Jurkat, Clone E6-1 (cell line): ENCODE data around the gene RNF144B.
"Not testable (repeated sequence)": the region's sequence is repeated elsewhere in the genome, so short reads cannot be mapped to it uniquely, and the experiment has no call there.

Experiments
- DNase-seq: peaks from one replicate; pipeline ENCODE4 v3.0.0-alpha.2; 2011; ENCODE audit warnings: low read depth, low spot score
- H3K4me3 ChIP-seq: 2 replicates; pipeline ENCODE4 v1.5.1; 2011; ENCODE audit warnings: mild to moderate bottlenecking, low read length, control low read depth, moderate library complexity

RNF144B gene

GRCh38 chr6:18400831-18401446 is 13.8 kb downstream of the RNF144B start:
- no peak overlapping the region for H3K4me3 ChIP-seq
- no peak for DNase-seq

- not testable (repeated sequence) for DNase-seq, H3K4me3 ChIP-seq
These were observed 17.8 kb downstream of the RNF144B start for GRCh38 chr6:18404965-18405364.

DNA sequence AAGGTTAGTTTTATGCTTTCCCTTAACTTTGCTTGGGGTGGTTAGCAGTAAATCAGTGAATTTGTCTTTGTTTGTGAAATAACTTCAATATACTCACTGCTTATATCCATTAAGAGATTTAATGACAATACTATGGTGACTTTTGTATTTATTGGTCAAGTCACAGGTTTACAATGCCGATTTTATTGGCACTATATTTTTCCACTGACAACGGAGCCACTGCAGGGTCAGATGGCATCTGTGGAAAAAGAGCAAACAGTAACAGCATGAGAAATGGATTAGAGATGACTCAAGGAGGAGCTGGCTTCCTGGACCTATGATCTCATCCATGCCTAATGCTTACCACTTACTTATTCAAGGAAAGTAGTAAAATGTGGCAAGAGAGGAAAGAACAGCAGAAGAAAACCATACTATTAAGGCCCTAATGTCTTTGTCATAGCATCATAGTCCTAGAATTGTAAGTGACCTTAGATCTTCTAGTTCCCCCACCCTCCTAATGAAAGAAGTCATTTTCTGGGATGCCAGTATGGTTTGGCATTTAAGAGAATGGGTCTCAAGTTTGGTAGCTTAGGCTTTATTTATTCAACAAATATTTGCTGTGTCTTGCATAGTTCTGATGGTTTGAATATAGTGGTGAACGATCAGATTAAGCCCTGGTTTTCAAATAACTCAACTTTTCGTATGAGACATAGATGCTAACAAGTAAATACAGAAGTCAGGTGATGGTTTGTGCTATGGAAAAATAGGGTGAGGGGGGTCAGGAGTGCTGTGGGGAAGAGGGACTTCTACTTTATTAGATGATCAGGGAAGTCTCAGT is 18.5 kb downstream of the RNF144B start:
- no peak overlapping the region for H3K4me3 ChIP-seq
- DNase-seq = no peak

DNA sequence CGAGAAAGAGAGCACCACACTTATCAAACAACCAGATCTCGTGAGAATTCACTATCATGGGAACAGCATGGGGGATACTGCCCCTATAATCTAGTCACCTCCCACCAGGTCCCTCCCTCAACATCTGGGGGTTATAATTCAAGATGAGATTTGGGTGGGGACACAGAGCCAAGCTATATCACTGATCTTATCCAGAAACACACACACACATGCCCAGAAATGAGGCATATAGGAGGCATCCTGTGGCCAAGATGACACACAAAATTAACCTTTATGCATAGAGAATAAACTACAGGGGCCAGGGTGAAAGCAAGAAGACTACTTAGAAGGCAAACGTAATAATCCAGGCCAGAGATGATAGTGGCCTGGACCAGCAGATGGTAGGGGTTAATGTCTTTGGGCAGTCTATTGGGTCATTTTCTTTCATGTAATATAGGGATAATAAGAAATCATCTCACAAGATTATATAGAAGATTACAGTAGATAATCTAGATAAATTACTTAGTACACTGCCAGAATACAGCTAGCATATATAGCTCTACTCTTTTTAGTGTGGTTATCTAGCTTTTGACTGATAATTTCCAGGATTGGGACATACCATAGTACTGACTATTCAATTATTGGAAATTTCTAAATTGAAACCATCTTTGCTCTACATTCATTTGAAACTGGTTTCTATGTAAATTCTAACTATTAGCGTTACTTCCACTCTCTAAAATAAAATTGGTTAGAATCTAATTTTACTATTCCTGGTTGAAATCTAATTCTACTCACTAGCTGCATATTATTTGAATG is 20.0 kb downstream of the RNF144B start:
- DNase-seq = no peak
- no peak overlapping the region for H3K4me3 ChIP-seq

DNA sequence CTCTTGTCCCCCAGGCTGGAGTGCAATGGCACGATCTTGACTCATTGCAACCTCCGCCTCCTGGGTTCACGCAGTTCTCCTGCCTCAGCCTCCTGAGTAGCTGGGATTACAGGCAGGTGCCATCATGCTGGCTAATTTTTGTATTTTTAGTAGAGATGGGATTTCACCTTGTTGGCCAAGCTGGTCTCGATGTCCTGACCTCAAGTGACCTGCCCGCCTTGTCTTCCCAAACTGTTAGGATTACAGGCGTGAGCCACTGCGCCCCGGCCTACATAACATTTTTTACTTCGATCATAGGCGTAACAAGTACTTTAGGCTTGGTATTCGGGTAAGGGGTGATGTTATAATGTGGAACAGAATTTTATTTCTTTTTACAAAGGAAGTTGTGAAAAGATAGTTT is 22.5 kb downstream of the RNF144B start:
- DNase-seq, H3K4me3 ChIP-seq: not testable (repeated sequence)

GRCh38 chr6:18410412-18410811 is 23.3 kb downstream of the RNF144B start:
- H3K4me3 ChIP-seq = no peak overlapping the region

DNA sequence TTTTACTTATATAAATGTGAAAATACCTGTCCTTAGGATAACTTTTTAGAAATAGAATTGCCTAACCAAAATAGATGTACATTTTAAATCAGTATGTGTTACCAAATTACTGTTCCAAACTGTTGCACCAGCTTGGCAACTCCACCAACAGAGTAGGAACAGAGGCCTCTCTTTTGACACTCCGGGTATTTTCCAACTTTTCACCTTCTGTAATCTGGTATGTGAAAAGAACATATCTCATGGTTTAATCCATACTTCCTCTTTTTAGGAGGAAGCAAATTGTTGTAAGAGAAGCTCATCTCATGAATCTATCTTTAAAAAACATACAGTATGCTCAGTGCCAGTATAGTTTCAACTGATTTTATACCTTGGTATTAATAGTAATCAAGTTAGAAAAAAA is 24.9 kb downstream of the RNF144B start:
- no peak for DNase-seq
- no peak overlapping the region for H3K4me3 ChIP-seq

More at GRCh38 chr6:18410412-18410811, 23.3 kb downstream of the RNF144B start:
- DNase-seq = no peak

DNA sequence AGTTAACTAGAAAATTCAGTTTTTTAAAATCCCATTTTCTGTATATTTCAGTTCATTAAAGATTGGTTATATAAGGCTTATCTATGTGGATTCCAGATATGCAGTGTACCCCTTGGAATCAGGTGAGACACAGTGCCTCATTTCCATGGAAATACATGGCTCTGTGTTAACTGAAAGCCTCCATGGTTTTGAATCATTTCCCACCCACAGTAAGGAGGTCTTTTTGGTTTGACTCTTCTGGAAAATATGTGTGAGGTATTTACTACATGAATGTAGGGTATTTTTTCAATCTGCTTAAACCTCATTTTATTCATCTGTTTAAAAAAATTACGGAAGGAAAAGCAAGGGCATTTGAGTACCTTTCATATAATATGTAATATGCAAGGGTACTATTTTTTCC is 25.5 kb downstream of the RNF144B start:
- no peak for DNase-seq
- no peak overlapping the region for H3K4me3 ChIP-seq

DNA sequence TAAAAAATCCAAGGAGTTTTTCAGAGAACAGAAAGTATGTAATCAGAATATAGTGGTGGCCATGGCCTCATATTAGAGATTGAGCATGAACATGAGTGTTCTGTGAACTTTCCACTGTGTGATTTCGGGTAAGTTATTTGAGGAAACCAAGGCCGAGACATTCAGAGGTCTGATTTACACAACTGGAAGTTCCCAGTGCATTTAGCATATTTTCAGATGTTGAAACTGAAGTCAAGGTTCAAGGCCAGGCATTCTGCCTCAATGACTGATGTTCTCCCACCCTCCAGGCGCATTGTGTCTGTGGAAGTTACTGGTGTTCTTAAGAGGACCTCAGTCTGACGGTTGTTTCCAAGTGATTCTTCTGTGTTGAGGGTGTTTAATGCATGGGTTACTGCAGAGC is 26.2 kb downstream of the RNF144B start:
- no peak for DNase-seq
- no peak overlapping the region for H3K4me3 ChIP-seq

DNA sequence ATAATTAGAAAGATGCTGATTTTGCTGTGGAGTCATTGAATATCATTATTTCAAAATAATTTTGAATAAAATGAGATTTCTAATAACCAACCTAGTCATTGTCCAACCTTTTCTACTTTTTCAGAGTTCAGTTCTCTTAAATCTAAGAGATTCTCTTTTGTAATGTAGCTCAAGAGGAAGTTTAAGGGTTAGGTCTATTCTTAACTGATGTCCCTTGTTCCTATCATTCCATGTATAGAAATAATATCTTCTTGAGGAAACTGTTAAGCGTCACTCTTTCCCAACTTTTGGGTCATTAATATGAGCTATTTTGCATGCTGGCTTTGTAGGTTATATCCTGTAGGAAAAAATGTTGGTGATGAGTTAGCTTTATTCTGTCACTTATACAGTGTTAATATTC is 27.0 kb downstream of the RNF144B start:
- H3K4me3 ChIP-seq = no peak overlapping the region
- no peak for DNase-seq

- DNase-seq = no peak
- no peak overlapping the region for H3K4me3 ChIP-seq
These were observed 28.1 kb downstream of the RNF144B start for GRCh38 chr6:18415207-18415606.

DNA sequence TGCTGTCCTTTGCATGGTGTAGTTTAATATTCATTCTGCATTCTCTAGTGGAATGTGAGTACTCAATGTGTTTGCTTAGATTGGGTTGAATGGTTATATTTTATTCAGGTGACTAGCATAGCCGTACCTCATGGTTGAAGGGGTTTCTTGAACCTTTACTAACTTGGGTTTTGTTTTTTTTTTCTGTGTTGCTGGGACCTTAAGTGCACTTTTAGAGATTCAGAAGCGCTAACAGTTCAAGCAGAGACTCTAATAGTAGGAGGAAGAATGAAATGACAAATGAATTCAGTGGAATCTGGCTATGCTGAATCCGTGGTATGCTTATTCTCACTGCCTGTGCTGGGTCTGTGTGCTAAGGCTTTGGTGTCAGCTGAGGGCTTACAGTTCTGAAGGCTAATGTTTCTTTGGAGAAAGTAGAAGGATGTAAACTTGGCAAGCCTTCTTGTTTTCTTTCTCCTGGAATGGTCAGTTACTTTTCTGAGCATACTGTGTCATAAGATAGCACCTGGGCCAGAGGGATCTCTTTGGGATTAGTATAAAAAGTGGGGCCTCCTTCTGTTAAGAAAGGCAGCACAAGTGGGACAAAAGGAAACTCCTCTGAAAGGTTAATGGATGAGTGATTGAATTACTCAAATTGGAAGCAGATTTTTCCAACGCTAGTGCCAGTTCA is 28.7 kb downstream of the RNF144B start:
- DNase-seq = no peak
- no peak overlapping the region for H3K4me3 ChIP-seq

DNA sequence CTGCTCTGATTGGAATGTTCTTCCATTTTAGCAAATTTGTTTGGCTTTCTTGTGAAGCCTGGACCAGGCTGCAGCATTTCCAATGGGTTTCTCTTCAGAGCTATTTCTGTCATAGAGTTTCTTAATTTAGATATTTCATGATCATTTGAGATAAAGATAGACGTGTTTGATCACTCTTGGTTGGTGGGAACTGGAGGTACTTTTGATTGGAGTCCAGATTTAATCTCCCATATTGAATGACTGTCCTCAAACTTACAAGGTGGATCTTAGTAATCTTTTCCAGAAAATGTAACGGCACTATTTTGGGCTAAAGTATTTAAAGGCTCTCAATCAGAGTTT is 29.2 kb downstream of the RNF144B start:
- no peak overlapping the region for H3K4me3 ChIP-seq
- DNase-seq = no peak

DNA sequence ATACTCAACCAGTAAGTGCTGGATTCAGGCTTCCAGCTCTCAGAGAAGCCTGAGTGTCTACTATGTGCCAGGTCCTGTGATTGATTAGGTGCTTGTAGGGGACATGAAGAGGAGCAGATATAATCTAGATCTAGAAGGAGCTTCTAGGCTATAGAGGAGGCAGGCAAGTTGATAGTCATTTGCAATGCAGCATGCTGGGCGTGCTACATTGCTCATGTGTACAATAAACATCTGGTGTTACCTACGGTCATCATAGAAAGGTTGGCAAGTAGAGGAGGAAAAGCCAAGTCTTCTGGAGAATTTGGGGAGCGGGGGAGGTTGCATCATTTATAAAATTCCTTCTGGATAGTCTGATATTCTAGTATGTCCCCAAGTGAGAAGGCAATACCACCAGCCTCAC is 33.2 kb downstream of the RNF144B start:
- DNase-seq = no peak
- no peak overlapping the region for H3K4me3 ChIP-seq

- no peak for DNase-seq
- no peak overlapping the region for H3K4me3 ChIP-seq
These were observed 35.0 kb downstream of the RNF144B start for GRCh38 chr6:18422136-18422535.

GRCh38 chr6:18423426-18423825 is 36.3 kb downstream of the RNF144B start:
- H3K4me3 ChIP-seq = no peak overlapping the region
- no peak for DNase-seq

GRCh38 chr6:18424201-18424600 is 37.1 kb downstream of the RNF144B start:
- no peak for DNase-seq
- no peak overlapping the region for H3K4me3 ChIP-seq

DNA sequence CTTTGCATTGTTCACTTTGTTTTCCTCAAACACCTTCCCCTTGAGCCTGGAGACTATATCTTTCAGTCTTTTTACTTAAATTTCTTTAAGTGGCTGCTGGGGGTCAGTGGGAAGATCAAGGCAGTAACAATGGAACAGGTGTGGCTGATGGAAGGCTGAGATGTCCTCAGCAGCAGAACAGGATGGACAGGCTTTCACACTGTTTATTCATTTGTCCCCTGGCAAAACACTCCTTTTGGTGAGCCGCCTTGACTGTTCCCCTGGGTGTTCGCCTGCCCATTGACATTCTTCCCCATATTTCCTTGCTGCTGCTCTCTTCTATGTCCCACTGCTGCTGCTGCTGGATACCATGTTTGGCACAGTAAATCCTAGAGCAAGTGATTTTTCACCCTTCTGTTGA is 38.1 kb downstream of the RNF144B start:
- no peak for DNase-seq
- H3K4me3 ChIP-seq = no peak overlapping the region

DNA sequence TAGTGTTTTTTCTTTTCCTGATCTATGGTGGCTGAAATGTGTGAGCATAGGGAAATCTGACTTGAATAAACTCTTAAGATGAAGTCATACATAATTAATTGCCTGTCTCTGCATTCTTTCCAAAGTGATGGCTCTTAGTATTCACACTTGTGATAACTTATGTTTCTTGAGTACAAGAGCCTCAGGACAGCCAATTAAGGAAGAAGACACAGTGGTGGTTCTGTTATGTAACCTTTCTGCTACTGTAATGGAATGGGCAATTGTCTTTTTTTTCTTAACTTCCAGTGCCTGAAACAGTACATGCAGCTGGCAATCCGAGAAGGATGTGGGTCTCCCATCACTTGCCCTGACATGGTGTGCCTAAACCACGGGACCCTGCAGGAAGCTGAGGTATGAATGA is 40.1 kb downstream of the RNF144B start:
- no peak overlapping the region for H3K4me3 ChIP-seq
- DNase-seq = peak; percentile 19
